Heart right ventricle (tissue), 16 donors: ENCODE results near the gene CCL4. TPM values are rescaled to one million over a fixed set of nuclear protein-coding genes. Genes with fewer than 3 reads are reported as not detected.
"Not testable (repeated sequence)": the region's sequence is repeated elsewhere in the genome, so short reads cannot be mapped to it uniquely, and the experiment has no call there.

Experiments
- ATAC-seq, 8 donors: fragments of 200-7000 bp; cut with Tn5 transposase; one replicate each; pipeline ENCODE4 v1.9.1; 2020; ENCODE audit warnings: mild to moderate bottlenecking in 8 of 8, moderate library complexity in 8 of 8, moderate number of reproducible peaks in 1 of 8
- DNase-seq, 2 donors: peaks; one replicate each; pipeline ENCODE4 v3.0.0-alpha.2; 2020
- H3K27ac ChIP-seq, 10 donors: fragments of 200-600 bp; sonication (generic) in 2 of 10; one replicate each; pipeline versions ENCODE4 v1.5.0 to v1.8.0; 2020 to 2022; ENCODE audit warnings: mild to moderate bottlenecking in 3 of 10
- H3K27me3 ChIP-seq, 7 donors: fragments of 200-600 bp; one replicate each; pipeline ENCODE4 v1.8.0; 2021 to 2022; ENCODE audit warnings: mild to moderate bottlenecking in 2 of 7
- H3K36me3 ChIP-seq, 9 donors: fragments of 200-600 bp; sonication (generic) in 1 of 9; one replicate each; pipeline versions ENCODE4 v1.5.0 to v1.8.0; 2020 to 2022; ENCODE audit warnings: mild to moderate bottlenecking in 2 of 9
- H3K4me1 ChIP-seq, 9 donors: fragments of 200-600 bp; sonication (generic) in 1 of 9; one replicate each; pipeline versions ENCODE4 v1.5.0 to v1.8.0; 2020 to 2022; ENCODE audit warnings: mild to moderate bottlenecking in 4 of 9
- H3K4me3 ChIP-seq, 10 donors: fragments of 200-600 bp; sonication (generic) in 2 of 10; one replicate each; pipeline versions ENCODE4 v1.5.0 to v1.8.0; 2020 to 2022; ENCODE audit warnings: mild to moderate bottlenecking in 7 of 10, moderate library complexity in 2 of 10
- H3K9me3 ChIP-seq, 11 donors: fragments of 200-600 bp in 10 of 11; sonication (generic) in 2 of 11; one replicate each; pipeline versions ENCODE4 v1.5.0 to v1.8.0; 2013 to 2022; ENCODE audit warnings: mild to moderate bottlenecking in 2 of 11, control low read depth in 1 of 11, moderate library complexity in 1 of 11
- WGBS, 2 donors: extraction: QIAGEN DNeasy Blood & Tissue Kit; methylation state at CpG; one replicate each; pipeline ENCODE4 v1.1.7; 2013; ENCODE audit warnings: inconsistent platforms in 1 of 2; 5-methylcytosine and 5-hydroxymethylcytosine counted together
- intact Hi-C, 10 donors: fragments of 100-400 bp; cut with DNase I; formaldehyde crosslinking; loops; one replicate each; pipeline versions ENCODE4 v1.11.1 to v1.14.2; 2022
- polyA plus RNA-seq, 2 donors: library from polyadenylated mRNA; stranded (reverse); fragments of 200-250 nt; gene quantifications; one replicate each; pipeline ENCODE4 v1.2.3, GENCODE V29; 2013
- total RNA-seq, 10 donors: library from RNA; stranded (reverse); fragmentation: NEBNext Ultra II Directional in 3 of 10; extraction: Animal tissue kit (Norgen Biotek cat#: 25700) in 3 of 10; gene quantifications; one replicate each; pipeline versions ENCODE4 v1.2.1 to v1.2.4, GENCODE V29; 2021 to 2023
- TF ChIP-seq, protein P1 (sequence below), 9 donors: fragments of 200-600 bp; sonication (generic) in 2 of 9; IDR thresholded peaks; one replicate each; pipeline versions ENCODE4 v1.5.0 to v1.8.0; 2021 to 2022; ENCODE audit warnings: antibody characterized with exemption in 9 of 9, mild to moderate bottlenecking in 5 of 9, moderate library complexity in 1 of 9
- donor health status: Arrhythmogenic right ventricular cardiomyopathy.
- donor health status: ischemic (EF 13 %, LVEDD 7.1; RV severe dilation, severe dysfunction).
- donor health status: healthy with polysubstance abuse.
- donor health status: DM: no; HTN: yes; CAD: no.
- donor health status: DM: no; HTN: no; CAD: no.
- donor health status: ischemic (EF 25% LVEDD 6.9; RV normal size, moderate dysfunction).
- donor health status: ischemic (EF 25% LVEDD 5.7; RV mildly dilated, moderate dysfunction).
- donor health status: healthy.
- donor health status: DM: yes; HTN: yes; CAD: no.
- donor health status: Ischemic cardiomyopathy.
- donor health status: ischemic (EF 35%, LVEDD 5.7; RV mildly dilated, moderate dysfunction).
- donor health status: nonischemic (EF 11% LVEDD 7.7; RV severe dilation, severe dysfunction).
- donor health status: DM: yes; HTN: yes; CAD: no.
- donor health status: PGD.
- donor health status: ischemic (EF 29% LVEDD 5.4; RV normal size, mild dysfunction).
- donor health status: nonischemic (EF 23%, LVEDD 6.1; RV moderate dilation, normal function).

The CCL4 gene
- total and polyA plus RNA-seq, 12 donors, result 0.32 to 18.2 (median 0.78) TPM

DNA sequence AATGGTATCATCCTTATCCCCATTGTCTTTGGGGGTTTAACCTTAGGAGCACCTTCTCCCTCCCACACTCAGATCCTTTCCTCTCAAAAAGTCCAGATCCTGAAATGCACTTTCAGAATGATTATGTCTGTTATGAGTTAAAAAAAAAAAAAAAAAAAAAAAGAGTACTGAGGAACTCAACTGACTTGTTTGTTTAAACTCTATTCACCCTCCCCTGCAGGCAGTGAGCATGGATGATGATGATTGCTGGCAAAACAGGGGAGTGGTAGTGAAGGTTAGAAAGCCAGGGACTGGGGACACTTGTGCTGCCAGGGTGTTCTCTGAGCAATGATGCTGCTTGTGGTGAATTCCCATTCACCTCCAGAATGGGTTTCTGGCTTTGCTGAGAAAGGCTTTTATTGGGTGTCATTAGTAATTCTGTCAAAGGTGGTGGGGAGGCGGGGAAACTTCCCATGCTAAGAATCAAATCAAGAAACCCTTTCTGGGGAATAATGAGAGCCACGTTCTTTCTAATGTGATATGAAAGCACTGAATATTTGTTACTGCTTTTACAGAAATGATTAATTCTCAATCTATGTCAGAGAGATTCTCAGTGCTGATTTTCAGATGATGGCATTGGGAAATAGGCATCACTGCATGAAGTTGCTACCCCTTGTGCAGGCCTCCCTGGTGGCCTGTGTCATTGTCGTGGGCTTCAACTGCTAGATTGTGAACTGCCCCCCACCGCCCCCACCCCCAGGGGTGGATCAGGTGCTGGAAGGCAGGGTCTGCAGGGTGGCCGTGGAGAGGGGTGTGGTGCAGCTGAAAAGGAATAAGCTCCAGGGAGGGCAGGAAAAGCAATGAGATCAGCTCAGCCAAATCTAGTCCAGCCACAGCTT lies 14.1 kb downstream of the CCL4 start:
- Histone ChIP-seq H3K27me3 (no peaks in the 10 kb centered on the region), H3K27ac (no peak overlapping the region), H3K4me1 (no peaks in the 10 kb centered on the region), H3K4me3 (no peak overlapping the region), H3K9me3 (no peaks in the 10 kb centered on the region), H3K36me3 (no peaks in the 10 kb centered on the region)
- intact Hi-C loops, result loop anchor here in 3 of 10 donors (10.0 kb wide), 2 partner anchors 63 to 67 kb away; no protein-coding TSS in a partner anchor
- WGBS, 2 donors, result 38 to 41% methylated on average over 5 of the region's 5 CpGs
- DNase-seq (no peak), ATAC-seq (peak in 1 of 8 donors; percentile 20)
- TF ChIP-seq, protein P1, sequence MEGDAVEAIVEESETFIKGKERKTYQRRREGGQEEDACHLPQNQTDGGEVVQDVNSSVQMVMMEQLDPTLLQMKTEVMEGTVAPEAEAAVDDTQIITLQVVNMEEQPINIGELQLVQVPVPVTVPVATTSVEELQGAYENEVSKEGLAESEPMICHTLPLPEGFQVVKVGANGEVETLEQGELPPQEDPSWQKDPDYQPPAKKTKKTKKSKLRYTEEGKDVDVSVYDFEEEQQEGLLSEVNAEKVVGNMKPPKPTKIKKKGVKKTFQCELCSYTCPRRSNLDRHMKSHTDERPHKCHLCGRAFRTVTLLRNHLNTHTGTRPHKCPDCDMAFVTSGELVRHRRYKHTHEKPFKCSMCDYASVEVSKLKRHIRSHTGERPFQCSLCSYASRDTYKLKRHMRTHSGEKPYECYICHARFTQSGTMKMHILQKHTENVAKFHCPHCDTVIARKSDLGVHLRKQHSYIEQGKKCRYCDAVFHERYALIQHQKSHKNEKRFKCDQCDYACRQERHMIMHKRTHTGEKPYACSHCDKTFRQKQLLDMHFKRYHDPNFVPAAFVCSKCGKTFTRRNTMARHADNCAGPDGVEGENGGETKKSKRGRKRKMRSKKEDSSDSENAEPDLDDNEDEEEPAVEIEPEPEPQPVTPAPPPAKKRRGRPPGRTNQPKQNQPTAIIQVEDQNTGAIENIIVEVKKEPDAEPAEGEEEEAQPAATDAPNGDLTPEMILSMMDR (IDR thresholded peaks at IDR 0.05), result no peak

- H3K27me3 ChIP-seq, result no peaks in the 10 kb centered on the region
- H3K36me3 ChIP-seq, result no peaks in the 10 kb centered on the region
- no peak for DNase-seq
- intact Hi-C loops, result loop anchor here in 3 of 10 donors (10.0 kb wide), 2 partner anchors 64 to 66 kb away; no protein-coding TSS in a partner anchor
- 87 to 89% methylated on average over 12 of the region's 12 CpGs for WGBS, 2 donors
- no peaks in the 10 kb centered on the region for H3K9me3 ChIP-seq
- peak in 1 of 8 donors; percentile 43 for ATAC-seq
- H3K27ac ChIP-seq, result no peak overlapping the region
- no peaks in the 10 kb centered on the region for H3K4me1 ChIP-seq
- TF ChIP-seq, protein P1 (IDR thresholded peaks at IDR 0.05), result no peak
- H3K4me3 ChIP-seq, result no peak overlapping the region
These were observed 15.1 kb downstream of the CCL4 start for GRCh38 chr17:36118477-36119353.

GRCh38 chr17:36120221-36120620 lies 16.6 kb downstream of the CCL4 start:
- no peaks in the 10 kb centered on the region for H3K27me3 ChIP-seq
- no peak overlapping the region for H3K4me3 ChIP-seq
- intact Hi-C loops, result no loop called here
- no peaks in the 10 kb centered on the region for H3K4me1 ChIP-seq
- H3K36me3 ChIP-seq, result no peaks in the 10 kb centered on the region
- peaks cover 0 to 8% (median 6%) of the 10 kb centered on the region in 11 donors for H3K9me3 ChIP-seq
- ATAC-seq, result no peak
- DNase-seq, result no peak
- WGBS, 2 donors, result 71 to 73% methylated on average over 3 of the region's 3 CpGs
- H3K27ac ChIP-seq, result no peak overlapping the region
- TF ChIP-seq, protein P1 (IDR thresholded peaks at IDR 0.05), result no peak

GRCh38 chr17:36121099-36121498 lies 17.5 kb downstream of the CCL4 start:
- H3K4me3 ChIP-seq, H3K27me3 ChIP-seq, H3K4me1 ChIP-seq, intact Hi-C loops, H3K36me3 ChIP-seq, ATAC-seq, H3K27ac ChIP-seq, DNase-seq: not testable (repeated sequence)
- 63 to 71% methylated on average over 6 of the region's 6 CpGs for WGBS, 2 donors
- H3K9me3 ChIP-seq, result peaks cover 0 to 17% (median 15%) of the 10 kb centered on the region in 11 donors
